Chondrocyte (in vitro differentiated cells): Measurements from ENCODE around the gene SERPINB8. TPM values are rescaled to one million over a fixed set of nuclear protein-coding genes. Genes with fewer than 3 reads are reported as not detected.
A peak's percentile ranks its signal among the peaks of the same experiment; 100 is the strongest.

ENCODE experiments used
- DNase-seq: peaks from one replicate; pipeline ENCODE4 v3.0.0; 2021; ENCODE audit warnings: mixed read lengths, low spot score
- H3K27ac Mint-ChIP-seq: one replicate; pipeline ENCODE4 v1.8.0; 2021; ENCODE audit warnings: mild to moderate bottlenecking, moderate library complexity, mixed read lengths; ENCODE audit not compliant: unreplicated experiment
- H3K27me3 Mint-ChIP-seq: 2 replicates; pipeline ENCODE4 v1.8.0; 2021; ENCODE audit warnings: low read depth, mixed read lengths
- H3K36me3 Mint-ChIP-seq: 2 replicates; pipeline ENCODE4 v1.8.0; 2021; ENCODE audit warnings: low read depth, mixed read lengths
- H3K4me1 Mint-ChIP-seq: 2 replicates; pipeline ENCODE4 v1.8.0; 2021; ENCODE audit warnings: low read depth, mild to moderate bottlenecking, mixed read lengths
- H3K4me3 Mint-ChIP-seq: one replicate; pipeline ENCODE4 v1.8.0; 2021; ENCODE audit warnings: mild to moderate bottlenecking, moderate library complexity, mixed read lengths; ENCODE audit not compliant: unreplicated experiment
- H3K9me3 Mint-ChIP-seq: 2 replicates; pipeline ENCODE4 v1.8.0; 2021; ENCODE audit warnings: low read depth, mixed read lengths
- CTCF ChIP-seq: fragments of 200-600 bp; sonication (generic); IDR thresholded peaks from 2 replicates; pipeline ENCODE4 v1.5.0; 2021; ENCODE audit warnings: antibody characterized with exemption, mild to moderate bottlenecking, moderate library complexity
- total RNA-seq: library from RNA; stranded (reverse); gene quantifications from 3 replicates; pipeline ENCODE4 v1.2.1, GENCODE V29; 2021

SERPINB8 gene
- total RNA-seq, 1 donor from 2014 or later, result 13.6 TPM

GRCh38 chr18:63960891-63961290, 9.0 kb upstream of the SERPINB8 start:
- no peak overlapping the region for H3K4me3 Mint-ChIP-seq
- TF ChIP-seq CTCF, result no peak
- peaks cover 32% of the 10 kb centered on the region for H3K27me3 Mint-ChIP-seq
- H3K4me1 Mint-ChIP-seq, result no peaks in the 10 kb centered on the region
- no peak overlapping the region for H3K27ac Mint-ChIP-seq
- H3K36me3 Mint-ChIP-seq, result no peaks in the 10 kb centered on the region
- H3K9me3 Mint-ChIP-seq, result no peaks in the 10 kb centered on the region
- DNase-seq, result no peak

- no peak for DNase-seq
- no peaks in the 10 kb centered on the region for H3K4me1 Mint-ChIP-seq
- no peaks in the 10 kb centered on the region for H3K36me3 Mint-ChIP-seq
- no peak for TF ChIP-seq CTCF
- H3K27me3 Mint-ChIP-seq, result peaks cover 29% of the 10 kb centered on the region
- no peak overlapping the region for H3K27ac Mint-ChIP-seq
- no peak overlapping the region for H3K4me3 Mint-ChIP-seq
- H3K9me3 Mint-ChIP-seq, result no peaks in the 10 kb centered on the region
Observed at GRCh38 chr18:63961435-63961980, 8.4 kb upstream of the SERPINB8 start.

DNA sequence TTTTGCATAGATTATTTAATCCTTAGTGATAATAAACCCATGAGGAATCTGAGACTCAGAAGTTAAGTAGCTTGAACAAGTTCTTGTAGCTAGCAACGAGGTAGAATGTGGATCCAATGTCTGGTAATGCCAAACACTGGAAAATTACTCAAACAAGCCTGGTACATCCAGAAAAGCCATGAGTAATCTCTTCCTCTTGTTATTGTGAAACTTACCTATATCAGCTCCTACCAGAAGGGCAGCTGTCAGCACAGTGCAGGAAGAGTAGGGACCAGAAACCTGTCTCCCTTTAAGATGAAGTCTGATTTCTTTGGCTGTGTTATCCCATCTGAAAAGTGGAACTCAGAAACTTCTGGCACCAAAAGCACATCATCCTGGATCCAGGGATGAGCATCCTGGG, 7.7 kb upstream of the SERPINB8 start:
- Mint-ChIP-seq H3K4me3 (no peak overlapping the region), H3K27ac (no peak overlapping the region), H3K9me3 (no peaks in the 10 kb centered on the region), H3K36me3 (no peaks in the 10 kb centered on the region), H3K4me1 (no peaks in the 10 kb centered on the region), H3K27me3 (peaks cover 24% of the 10 kb centered on the region)
- TF ChIP-seq CTCF, result no peak
- DNase-seq, result no peak

DNA sequence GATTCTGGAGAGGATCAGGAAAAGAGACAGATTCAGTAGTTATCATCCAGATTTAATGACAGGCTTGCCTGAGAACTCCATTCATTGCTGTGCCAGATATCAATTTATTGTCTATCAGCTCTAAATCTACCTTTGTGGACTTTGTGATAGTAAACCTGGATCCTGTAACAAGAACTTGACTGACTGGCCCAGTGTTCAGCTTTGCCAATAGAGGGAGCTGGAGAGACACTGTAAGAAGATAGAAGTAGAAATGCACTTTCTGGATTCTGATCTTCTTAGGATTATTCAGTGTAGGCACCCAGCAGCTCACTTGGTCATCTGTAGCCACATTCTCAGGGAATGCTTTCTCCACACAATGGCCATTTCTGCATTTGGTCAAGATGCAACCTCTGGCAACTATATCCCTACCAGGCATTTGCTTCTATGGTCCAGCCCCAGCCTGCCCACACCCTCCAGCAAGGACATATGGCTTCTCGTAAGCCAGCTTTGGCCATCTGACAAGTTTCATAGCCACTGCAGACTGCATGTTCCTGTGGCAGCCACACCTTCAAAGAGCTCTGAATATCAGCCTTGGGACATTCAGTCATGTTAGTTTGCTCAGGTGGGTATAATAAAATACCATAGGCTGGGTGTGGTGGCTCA, 6.1 kb upstream of the SERPINB8 start:
- no peaks in the 10 kb centered on the region for H3K4me1 Mint-ChIP-seq
- H3K27ac Mint-ChIP-seq, result no peak overlapping the region
- no peaks in the 10 kb centered on the region for H3K9me3 Mint-ChIP-seq
- DNase-seq, result no peak
- no peak overlapping the region for H3K4me3 Mint-ChIP-seq
- H3K36me3 Mint-ChIP-seq, result no peaks in the 10 kb centered on the region
- peak; percentile 86 for TF ChIP-seq CTCF
- peaks cover 18% of the 10 kb centered on the region for H3K27me3 Mint-ChIP-seq

DNA sequence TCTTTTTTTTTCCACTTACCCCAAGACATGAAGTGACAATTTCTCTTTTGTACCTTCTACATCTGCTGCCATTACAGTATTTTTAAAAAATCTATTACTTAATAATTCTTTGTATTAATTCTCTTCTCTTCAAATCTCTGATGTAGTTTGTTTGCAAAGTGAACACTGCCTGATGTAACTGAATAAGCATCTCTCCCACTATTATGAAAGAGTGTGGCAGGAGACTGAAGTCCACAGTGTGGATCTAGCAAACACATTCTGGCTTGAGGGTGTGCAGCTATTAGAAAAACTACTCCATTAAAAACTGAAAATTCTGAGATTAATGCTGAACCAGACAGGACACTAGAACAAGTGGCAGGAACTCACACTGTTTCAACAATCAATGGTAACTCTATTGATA, 5.0 kb upstream of the SERPINB8 start:
- peaks cover 11% of the 10 kb centered on the region for H3K4me1 Mint-ChIP-seq
- DNase-seq, result no peak
- no peaks in the 10 kb centered on the region for H3K9me3 Mint-ChIP-seq
- peaks cover 12% of the 10 kb centered on the region for H3K27me3 Mint-ChIP-seq
- TF ChIP-seq CTCF, result no peak
- no peak overlapping the region for H3K4me3 Mint-ChIP-seq
- H3K36me3 Mint-ChIP-seq, result no peaks in the 10 kb centered on the region
- H3K27ac Mint-ChIP-seq, result no peak overlapping the region
